ENCODE measurements around the gene PCARE.

DNA sequence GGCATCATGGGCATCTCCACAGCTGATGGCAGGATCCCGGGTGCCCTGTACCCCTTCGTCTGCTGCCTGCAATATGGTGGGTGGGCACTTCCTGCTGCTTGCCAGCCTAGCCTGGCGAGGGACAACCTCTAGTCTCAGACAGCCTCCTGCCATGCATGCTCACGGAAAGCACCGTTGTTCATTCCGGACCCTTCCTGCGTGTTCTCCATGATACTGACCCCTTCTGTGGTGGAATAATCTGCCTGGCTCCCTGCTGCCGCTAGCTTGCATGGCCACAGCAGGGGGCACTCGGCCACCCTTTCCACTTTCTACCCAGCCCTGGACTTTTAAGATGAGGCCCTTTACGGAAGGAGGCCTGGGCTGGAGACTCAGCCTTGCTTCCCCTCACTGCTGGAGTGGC, 12.0 kb downstream of the PCARE start:
- TF ChIP-seq POLR2AphosphoS5 (IDR thresholded peaks at IDR 0.05; ENCODE audit: low read depth, low read length), result no peak
- TF ChIP-seq, protein P1, sequence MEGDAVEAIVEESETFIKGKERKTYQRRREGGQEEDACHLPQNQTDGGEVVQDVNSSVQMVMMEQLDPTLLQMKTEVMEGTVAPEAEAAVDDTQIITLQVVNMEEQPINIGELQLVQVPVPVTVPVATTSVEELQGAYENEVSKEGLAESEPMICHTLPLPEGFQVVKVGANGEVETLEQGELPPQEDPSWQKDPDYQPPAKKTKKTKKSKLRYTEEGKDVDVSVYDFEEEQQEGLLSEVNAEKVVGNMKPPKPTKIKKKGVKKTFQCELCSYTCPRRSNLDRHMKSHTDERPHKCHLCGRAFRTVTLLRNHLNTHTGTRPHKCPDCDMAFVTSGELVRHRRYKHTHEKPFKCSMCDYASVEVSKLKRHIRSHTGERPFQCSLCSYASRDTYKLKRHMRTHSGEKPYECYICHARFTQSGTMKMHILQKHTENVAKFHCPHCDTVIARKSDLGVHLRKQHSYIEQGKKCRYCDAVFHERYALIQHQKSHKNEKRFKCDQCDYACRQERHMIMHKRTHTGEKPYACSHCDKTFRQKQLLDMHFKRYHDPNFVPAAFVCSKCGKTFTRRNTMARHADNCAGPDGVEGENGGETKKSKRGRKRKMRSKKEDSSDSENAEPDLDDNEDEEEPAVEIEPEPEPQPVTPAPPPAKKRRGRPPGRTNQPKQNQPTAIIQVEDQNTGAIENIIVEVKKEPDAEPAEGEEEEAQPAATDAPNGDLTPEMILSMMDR (IDR thresholded peaks at IDR 0.05), result no peak
- no peak for TF ChIP-seq REST (IDR thresholded peaks at IDR 0.05; ENCODE audit: insufficient read depth in 1 of 2, low read depth in 2 of 2, low read length in 1 of 2)
- no peak for TF ChIP-seq SIN3A (IDR thresholded peaks at IDR 0.05; ENCODE audit: borderline replicate concordance, insufficient read depth, low read depth, low read length)
- TF ChIP-seq TCF7L2 (IDR thresholded peaks at IDR 0.05; ENCODE audit: low read depth, low read length), result no peak
